SK-N-MC (cell line): ENCODE results near the gene PFKFB3.

Source experiments
- EZH2 ChIP-seq: fragments of 200-600 bp; sonication (generic); IDR thresholded peaks from one replicate; pipeline ENCODE4 v1.6.1; 2017; ENCODE audit warnings: antibody characterized with exemption
- POLR2AphosphoS5 ChIP-seq: IDR thresholded peaks from 2 replicates; pipeline ENCODE4 v1.6.1; 2012; ENCODE audit warnings: mild to moderate bottlenecking, low read depth, low read length, borderline replicate concordance

- no peak for TF ChIP-seq POLR2AphosphoS5
- TF ChIP-seq EZH2, result no peak
Observed at GRCh38 chr10:6158276-6158675, 44.5 kb upstream of the PFKFB3 start.
